HEK293 (cell line): Measurements from ENCODE around the gene ERBB4.
A peak's percentile ranks its signal among the peaks of the same experiment; 100 is the strongest.

Experiments
- CTCF ChIA-PET: fragments of 350-600 bp; formaldehyde crosslinking; extraction: SDS; loops from one replicate; lab custom pipeline; 2021; ENCODE audit warnings: antibody characterized with exemption; lab: Yijun Ruan, JAX
- POLR2A ChIA-PET: fragments of 300-600 bp; formaldehyde crosslinking; extraction: SDS; loops from one replicate; lab custom pipeline; 2020; ENCODE audit warnings: antibody characterized with exemption, inconsistent platforms; lab: Yijun Ruan, JAX
- H3K27ac ChIP-seq: fragments of 200-500 bp; sonication (Bioruptor generic); 2 replicates; pipeline ENCODE4 v1.5.1; 2014; ENCODE audit warnings: low read depth, low read length, control low read depth, inconsistent platforms; ENCODE audit errors: extremely low read depth
- H3K36me3 ChIP-seq, 2 experiments: fragments of 200-500 bp in 1 of 2; sonication (Bioruptor generic) in 1 of 2; 1 replicate in 1 of 2; 2 replicates in 1 of 2; pipeline ENCODE4 v1.5.1; 2014 to 2017; ENCODE audit warnings: inconsistent platforms in 2 of 2, low read length in 2 of 2; ENCODE audit not compliant: control insufficient read depth in 2 of 2, insufficient read depth in 1 of 2
- H3K4me1 ChIP-seq: fragments of 200-500 bp; sonication (Bioruptor generic); 2 replicates; pipeline ENCODE4 v1.5.1; 2014; ENCODE audit warnings: mild to moderate bottlenecking, low read length, inconsistent platforms; ENCODE audit not compliant: control insufficient read depth, insufficient read depth
- H3K4me3 ChIP-seq: 2 replicates; pipeline ENCODE4 v1.5.1; 2011; ENCODE audit warnings: low read depth, mild to moderate bottlenecking, control low read depth, low read length, moderate library complexity
- H3K9me3 ChIP-seq: fragments of 200-500 bp; sonication (Bioruptor generic); 2 replicates; pipeline ENCODE4 v1.5.1; 2014; ENCODE audit warnings: low read depth, low read length, inconsistent platforms; ENCODE audit not compliant: control insufficient read depth, insufficient read depth
- FEZF1 ChIP-seq: fragments of 450-650 bp; formaldehyde crosslinking; IDR thresholded peaks from 2 replicates; pipeline ENCODE4 v1.5.1; 2016; ENCODE audit warnings: missing biosample characterization, missing genetic modification characterization
- GLI4 ChIP-seq: fragments of 450-650 bp; formaldehyde crosslinking; IDR thresholded peaks from 2 replicates; pipeline ENCODE4 v1.5.1; 2016; ENCODE audit warnings: missing biosample characterization, missing genetic modification characterization
- GLIS2 ChIP-seq: fragments of 450-650 bp; formaldehyde crosslinking; IDR thresholded peaks from 2 replicates; pipeline ENCODE4 v1.5.1; 2016; ENCODE audit warnings: missing biosample characterization, missing genetic modification characterization
- HOXC10 ChIP-seq: sonication (generic); formaldehyde crosslinking; IDR thresholded peaks from 2 replicates; pipeline ENCODE4 v1.8.1; 2023; ENCODE audit warnings: mild to moderate bottlenecking, missing genetic modification reagents
- KLF16 ChIP-seq: fragments of 450-650 bp; formaldehyde crosslinking; IDR thresholded peaks from 2 replicates; pipeline ENCODE4 v1.5.1; 2017; ENCODE audit warnings: missing biosample characterization, missing genetic modification characterization
- MEIS1 ChIP-seq: sonication (generic); formaldehyde crosslinking; IDR thresholded peaks from 2 replicates; pipeline ENCODE4 v1.8.1; 2022; ENCODE audit warnings: missing genetic modification reagents, mild to moderate bottlenecking, borderline replicate concordance
- OSR2 ChIP-seq: fragments of 450-650 bp; formaldehyde crosslinking; IDR thresholded peaks from 2 replicates; pipeline ENCODE4 v1.5.1; 2016; ENCODE audit warnings: missing biosample characterization, missing genetic modification characterization
- TRIM28 ChIP-seq: IDR thresholded peaks from 2 replicates; pipeline ENCODE4 v1.6.1; 2011; ENCODE audit warnings: low read length, control low read depth, borderline replicate concordance
- WT1 ChIP-seq: fragments of 450-650 bp; formaldehyde crosslinking; IDR thresholded peaks from 2 replicates; pipeline ENCODE4 v1.5.1; 2016; ENCODE audit warnings: missing biosample characterization, missing genetic modification characterization
- ZBTB20 ChIP-seq: fragments of 450-650 bp; formaldehyde crosslinking; IDR thresholded peaks from 2 replicates; pipeline ENCODE4 v1.5.1; 2016; ENCODE audit warnings: missing biosample characterization, missing genetic modification characterization
- ZBTB21 ChIP-seq: fragments of 450-650 bp; formaldehyde crosslinking; IDR thresholded peaks from 2 replicates; pipeline ENCODE4 v1.5.1; 2017; ENCODE audit warnings: missing biosample characterization, missing genetic modification characterization
- ZIC2 ChIP-seq: fragments of 450-650 bp; formaldehyde crosslinking; IDR thresholded peaks from 2 replicates; pipeline ENCODE4 v1.5.1; 2016; ENCODE audit warnings: missing biosample characterization, missing genetic modification characterization
- ZNF10 ChIP-seq: fragments of 450-650 bp; formaldehyde crosslinking; IDR thresholded peaks from 2 replicates; pipeline ENCODE4 v1.5.1; 2017; ENCODE audit warnings: missing biosample characterization, missing genetic modification characterization
- ZNF114 ChIP-seq: fragments of 450-650 bp; formaldehyde crosslinking; IDR thresholded peaks from 2 replicates; pipeline ENCODE4 v1.5.0; 2017; ENCODE audit warnings: missing biosample characterization, missing genetic modification characterization
- ZNF202 ChIP-seq: fragments of 450-650 bp; formaldehyde crosslinking; IDR thresholded peaks from 2 replicates; pipeline ENCODE4 v1.5.1; 2016; ENCODE audit warnings: missing biosample characterization, missing genetic modification characterization, borderline replicate concordance
- ZNF366 ChIP-seq: fragments of 450-650 bp; formaldehyde crosslinking; conservative IDR thresholded peaks from 2 replicates; pipeline ENCODE4 v1.5.1; 2016; ENCODE audit warnings: missing biosample characterization, missing genetic modification characterization
- ZNF391 ChIP-seq: fragments of 450-650 bp; formaldehyde crosslinking; IDR thresholded peaks from 2 replicates; pipeline ENCODE4 v1.5.1; 2016; ENCODE audit warnings: low read depth, missing biosample characterization, missing genetic modification characterization, borderline replicate concordance
- ZNF473 ChIP-seq: fragments of 450-650 bp; formaldehyde crosslinking; IDR thresholded peaks from 2 replicates; pipeline ENCODE4 v1.5.1; 2017; ENCODE audit warnings: missing biosample characterization, missing genetic modification characterization
- ZNF623 ChIP-seq: fragments of 450-650 bp; formaldehyde crosslinking; IDR thresholded peaks from 2 replicates; pipeline ENCODE4 v1.5.1; 2016; ENCODE audit warnings: missing biosample characterization, missing genetic modification characterization
- ZNF626 ChIP-seq: fragments of 450-650 bp; sonication (Bioruptor Pico); formaldehyde crosslinking; IDR thresholded peaks from 2 replicates; pipeline ENCODE4 v1.5.1; 2018; ENCODE audit warnings: missing biosample characterization, missing genetic modification characterization, inconsistent platforms
- ZNF664 ChIP-seq: fragments of 450-650 bp; formaldehyde crosslinking; IDR thresholded peaks from 2 replicates; pipeline ENCODE4 v1.5.1; 2016; ENCODE audit warnings: missing biosample characterization, missing genetic modification characterization
- ZNF843 ChIP-seq: fragments of 450-650 bp; formaldehyde crosslinking; IDR thresholded peaks from 2 replicates; pipeline ENCODE4 v1.5.1; 2016; ENCODE audit warnings: missing biosample characterization, missing genetic modification characterization
- ZXDB ChIP-seq: fragments of 450-650 bp; formaldehyde crosslinking; IDR thresholded peaks from 2 replicates; pipeline ENCODE4 v1.5.1; 2016; ENCODE audit warnings: missing biosample characterization, missing genetic modification characterization
- TF ChIP-seq, protein P1 (sequence below): fragments of 450-650 bp; formaldehyde crosslinking; IDR thresholded peaks from 2 replicates; pipeline ENCODE4 v1.5.1; 2016; ENCODE audit warnings: missing biosample characterization, missing genetic modification characterization
- TF ChIP-seq, protein P2 (sequence below): fragments of 450-650 bp; formaldehyde crosslinking; IDR thresholded peaks from 2 replicates; pipeline ENCODE4; 2016; ENCODE audit warnings: missing biosample characterization, missing genetic modification characterization
- TF ChIP-seq, protein P3 (sequence below): fragments of 450-650 bp; formaldehyde crosslinking; IDR thresholded peaks from 2 replicates; pipeline ENCODE4 v1.5.1; 2016; ENCODE audit warnings: missing biosample characterization, missing genetic modification characterization
- TF ChIP-seq, protein P4 (sequence below): fragments of 450-650 bp; IDR thresholded peaks from 2 replicates; pipeline ENCODE4 v1.5.1; 2018; ENCODE audit warnings: missing biosample characterization, missing genetic modification characterization
- TF ChIP-seq, protein P5 (sequence below): fragments of 450-650 bp; formaldehyde crosslinking; IDR thresholded peaks from 2 replicates; pipeline ENCODE4 v1.5.1; 2017; ENCODE audit warnings: missing biosample characterization, missing genetic modification characterization
- TF ChIP-seq, protein P6 (sequence below): fragments of 450-650 bp; formaldehyde crosslinking; IDR thresholded peaks from 2 replicates; pipeline ENCODE4 v1.5.1; 2016; ENCODE audit warnings: missing biosample characterization, missing genetic modification characterization

Gene ERBB4

DNA sequence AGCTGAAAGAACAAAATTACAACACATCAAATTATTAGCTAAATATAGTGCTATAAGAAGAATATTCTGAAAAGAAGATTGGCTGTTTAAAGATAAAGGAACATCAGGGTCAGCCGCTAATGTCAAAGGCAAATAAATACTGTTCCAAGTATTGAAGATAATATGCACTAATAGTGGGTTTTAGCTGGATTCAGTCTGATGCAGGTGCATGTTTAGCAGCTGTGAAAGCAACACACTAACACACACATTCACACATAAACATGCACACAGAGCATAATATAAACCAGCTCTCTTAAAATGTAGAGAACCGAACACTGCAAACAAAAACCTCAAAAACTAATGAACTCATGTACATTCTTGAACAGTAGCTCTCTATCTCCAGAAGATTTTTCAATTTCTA, 634.6 kb downstream of the ERBB4 start (continued):
- TF ChIP-seq, protein P1, sequence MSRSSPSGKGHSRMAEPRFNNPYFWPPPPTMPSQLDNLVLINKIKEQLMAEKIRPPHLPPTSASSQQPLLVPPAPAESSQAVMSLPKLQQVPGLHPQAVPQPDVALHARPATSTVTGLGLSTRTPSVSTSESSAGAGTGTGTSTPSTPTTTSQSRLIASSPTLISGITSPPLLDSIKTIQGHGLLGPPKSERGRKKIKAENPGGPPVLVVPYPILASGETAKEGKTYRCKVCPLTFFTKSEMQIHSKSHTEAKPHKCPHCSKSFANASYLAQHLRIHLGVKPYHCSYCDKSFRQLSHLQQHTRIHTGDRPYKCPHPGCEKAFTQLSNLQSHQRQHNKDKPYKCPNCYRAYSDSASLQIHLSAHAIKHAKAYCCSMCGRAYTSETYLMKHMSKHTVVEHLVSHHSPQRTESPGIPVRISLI = no peak
- TF ChIP-seq, protein P2, sequence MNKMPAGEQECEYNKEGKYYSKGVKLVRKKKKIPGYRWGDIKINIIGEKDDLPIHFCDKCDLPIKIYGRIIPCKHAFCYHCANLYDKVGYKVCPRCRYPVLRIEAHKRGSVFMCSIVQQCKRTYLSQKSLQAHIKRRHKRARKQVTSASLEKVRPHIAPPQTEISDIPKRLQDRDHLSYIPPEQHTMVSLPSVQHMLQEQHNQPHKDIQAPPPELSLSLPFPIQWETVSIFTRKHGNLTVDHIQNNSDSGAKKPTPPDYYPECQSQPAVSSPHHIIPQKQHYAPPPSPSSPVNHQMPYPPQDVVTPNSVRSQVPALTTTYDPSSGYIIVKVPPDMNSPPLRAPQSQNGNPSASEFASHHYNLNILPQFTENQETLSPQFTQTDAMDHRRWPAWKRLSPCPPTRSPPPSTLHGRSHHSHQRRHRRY (tag by site-specific recombination) = no peak
- TF ChIP-seq ZNF10 (tag by site-specific recombination) = no peak

DNA sequence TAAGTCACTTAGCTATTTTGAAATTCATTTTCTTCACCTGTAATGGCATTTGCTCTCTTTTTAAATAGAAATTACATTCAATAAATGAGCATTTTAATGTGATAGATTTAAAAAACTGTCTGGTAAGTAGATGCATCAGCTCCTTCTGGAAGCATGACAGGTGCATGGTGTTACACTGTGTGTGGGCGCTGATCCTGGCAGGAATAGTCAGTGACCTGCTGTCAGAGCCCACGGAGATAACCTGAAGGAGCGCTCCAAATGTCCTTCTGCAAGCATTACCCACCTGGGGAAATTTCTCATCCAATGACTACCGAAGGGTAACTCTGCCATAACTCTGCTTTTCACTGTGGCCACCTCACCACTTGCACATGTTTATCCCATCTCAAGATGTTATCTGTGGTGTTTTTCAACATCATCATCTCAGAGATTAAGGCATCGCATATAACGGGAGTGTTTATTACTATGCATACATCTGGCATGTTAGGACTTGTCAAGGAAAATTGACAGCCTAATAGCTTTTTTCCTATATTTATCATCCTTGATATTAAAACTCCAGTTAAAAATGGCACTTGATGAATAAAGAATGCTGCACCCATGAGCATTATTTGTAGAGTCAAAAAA, 637.3 kb downstream of the ERBB4 start:
- H3K4me3 ChIP-seq = no peak overlapping the region
- ChIA-PET CTCF (interaction anchor here (0.6 to 1.1 kb wide), 3 partner anchors 105 to 666 kb away, joined by 3 to 6 read pairs (median 3); no protein-coding TSS in a partner anchor), POLR2A (no interaction called here)
- H3K36me3 ChIP-seq = no peaks in the 10 kb centered on the region
- H3K27ac ChIP-seq = no peak overlapping the region
- no peaks in the 10 kb centered on the region for H3K9me3 ChIP-seq
- H3K4me1 ChIP-seq = peaks cover 7% of the 10 kb centered on the region; the same call in 1 of the 2 replicates
- TF ChIP-seq ZNF114 (tag by site-specific recombination) (no peak), ZNF623 (no peak), ZNF10 (tag by site-specific recombination) (no peak), ZNF626 (no peak), ZNF664 (tag by site-specific recombination) (no peak), ZNF391 (tag by site-specific recombination) (no peak), GLI4 (no peak), MEIS1 (CRISPR knock-in tag) (no peak), ZBTB21 (tag by site-specific recombination) (no peak), ZNF843 (tag by site-specific recombination) (0 out of 2 replicates have a peak, but pooled peaks have one; percentile 52), WT1 (tag by site-specific recombination) (peak; percentile 42; the same call in 1 of the 2 replicates), OSR2 (tag by site-specific recombination) (no peak), ZIC2 (tag by site-specific recombination) (0 out of 2 replicates have a peak, but pooled peaks have one; percentile 14), ZXDB (tag by site-specific recombination) (no peak), ZNF202 (tag by site-specific recombination) (no peak), FEZF1 (no peak), GLIS2 (tag by site-specific recombination) (no peak), ZNF473 (tag by site-specific recombination) (no peak), TRIM28 (no peak), HOXC10 (CRISPR knock-in tag) (no peak), ZBTB20 (tag by site-specific recombination) (no peak), ZNF366 (tag by site-specific recombination) (peak; percentile 38; the same call in 1 of the 2 replicates), KLF16 (no peak)
- TF ChIP-seq, protein P3, sequence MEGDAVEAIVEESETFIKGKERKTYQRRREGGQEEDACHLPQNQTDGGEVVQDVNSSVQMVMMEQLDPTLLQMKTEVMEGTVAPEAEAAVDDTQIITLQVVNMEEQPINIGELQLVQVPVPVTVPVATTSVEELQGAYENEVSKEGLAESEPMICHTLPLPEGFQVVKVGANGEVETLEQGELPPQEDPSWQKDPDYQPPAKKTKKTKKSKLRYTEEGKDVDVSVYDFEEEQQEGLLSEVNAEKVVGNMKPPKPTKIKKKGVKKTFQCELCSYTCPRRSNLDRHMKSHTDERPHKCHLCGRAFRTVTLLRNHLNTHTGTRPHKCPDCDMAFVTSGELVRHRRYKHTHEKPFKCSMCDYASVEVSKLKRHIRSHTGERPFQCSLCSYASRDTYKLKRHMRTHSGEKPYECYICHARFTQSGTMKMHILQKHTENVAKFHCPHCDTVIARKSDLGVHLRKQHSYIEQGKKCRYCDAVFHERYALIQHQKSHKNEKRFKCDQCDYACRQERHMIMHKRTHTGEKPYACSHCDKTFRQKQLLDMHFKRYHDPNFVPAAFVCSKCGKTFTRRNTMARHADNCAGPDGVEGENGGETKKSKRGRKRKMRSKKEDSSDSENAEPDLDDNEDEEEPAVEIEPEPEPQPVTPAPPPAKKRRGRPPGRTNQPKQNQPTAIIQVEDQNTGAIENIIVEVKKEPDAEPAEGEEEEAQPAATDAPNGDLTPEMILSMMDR (tag by site-specific recombination) = no peak
- TF ChIP-seq, protein P4, sequence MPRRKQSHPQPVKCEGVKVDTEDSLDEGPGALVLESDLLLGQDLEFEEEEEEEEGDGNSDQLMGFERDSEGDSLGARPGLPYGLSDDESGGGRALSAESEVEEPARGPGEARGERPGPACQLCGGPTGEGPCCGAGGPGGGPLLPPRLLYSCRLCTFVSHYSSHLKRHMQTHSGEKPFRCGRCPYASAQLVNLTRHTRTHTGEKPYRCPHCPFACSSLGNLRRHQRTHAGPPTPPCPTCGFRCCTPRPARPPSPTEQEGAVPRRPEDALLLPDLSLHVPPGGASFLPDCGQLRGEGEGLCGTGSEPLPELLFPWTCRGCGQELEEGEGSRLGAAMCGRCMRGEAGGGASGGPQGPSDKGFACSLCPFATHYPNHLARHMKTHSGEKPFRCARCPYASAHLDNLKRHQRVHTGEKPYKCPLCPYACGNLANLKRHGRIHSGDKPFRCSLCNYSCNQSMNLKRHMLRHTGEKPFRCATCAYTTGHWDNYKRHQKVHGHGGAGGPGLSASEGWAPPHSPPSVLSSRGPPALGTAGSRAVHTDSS (tag by site-specific recombination) = no peak
- TF ChIP-seq, protein P5, sequence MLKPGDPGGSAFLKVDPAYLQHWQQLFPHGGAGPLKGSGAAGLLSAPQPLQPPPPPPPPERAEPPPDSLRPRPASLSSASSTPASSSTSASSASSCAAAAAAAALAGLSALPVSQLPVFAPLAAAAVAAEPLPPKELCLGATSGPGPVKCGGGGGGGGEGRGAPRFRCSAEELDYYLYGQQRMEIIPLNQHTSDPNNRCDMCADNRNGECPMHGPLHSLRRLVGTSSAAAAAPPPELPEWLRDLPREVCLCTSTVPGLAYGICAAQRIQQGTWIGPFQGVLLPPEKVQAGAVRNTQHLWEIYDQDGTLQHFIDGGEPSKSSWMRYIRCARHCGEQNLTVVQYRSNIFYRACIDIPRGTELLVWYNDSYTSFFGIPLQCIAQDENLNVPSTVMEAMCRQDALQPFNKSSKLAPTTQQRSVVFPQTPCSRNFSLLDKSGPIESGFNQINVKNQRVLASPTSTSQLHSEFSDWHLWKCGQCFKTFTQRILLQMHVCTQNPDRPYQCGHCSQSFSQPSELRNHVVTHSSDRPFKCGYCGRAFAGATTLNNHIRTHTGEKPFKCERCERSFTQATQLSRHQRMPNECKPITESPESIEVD (tag by site-specific recombination) = 0 out of 2 replicates have a peak, but pooled peaks have one; percentile 17
- TF ChIP-seq, protein P6, sequence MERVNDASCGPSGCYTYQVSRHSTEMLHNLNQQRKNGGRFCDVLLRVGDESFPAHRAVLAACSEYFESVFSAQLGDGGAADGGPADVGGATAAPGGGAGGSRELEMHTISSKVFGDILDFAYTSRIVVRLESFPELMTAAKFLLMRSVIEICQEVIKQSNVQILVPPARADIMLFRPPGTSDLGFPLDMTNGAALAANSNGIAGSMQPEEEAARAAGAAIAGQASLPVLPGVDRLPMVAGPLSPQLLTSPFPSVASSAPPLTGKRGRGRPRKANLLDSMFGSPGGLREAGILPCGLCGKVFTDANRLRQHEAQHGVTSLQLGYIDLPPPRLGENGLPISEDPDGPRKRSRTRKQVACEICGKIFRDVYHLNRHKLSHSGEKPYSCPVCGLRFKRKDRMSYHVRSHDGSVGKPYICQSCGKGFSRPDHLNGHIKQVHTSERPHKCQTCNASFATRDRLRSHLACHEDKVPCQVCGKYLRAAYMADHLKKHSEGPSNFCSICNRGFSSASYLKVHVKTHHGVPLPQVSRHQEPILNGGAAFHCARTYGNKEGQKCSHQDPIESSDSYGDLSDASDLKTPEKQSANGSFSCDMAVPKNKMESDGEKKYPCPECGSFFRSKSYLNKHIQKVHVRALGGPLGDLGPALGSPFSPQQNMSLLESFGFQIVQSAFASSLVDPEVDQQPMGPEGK (tag by site-specific recombination) = no peak
